Skin epidermis (tissue), 12 donors: ENCODE measurements around the gene DOCK4.
A peak's percentile ranks its signal among the peaks of the same experiment; 100 is the strongest.

Experiments
- H3K27ac ChIP-seq, 21 experiments: fragments of 200-600 bp; sonication (generic) in 11 of 21; one replicate each; pipeline ENCODE4 v1.5.0; 2020; ENCODE audit warnings: mild to moderate bottlenecking in 3 of 21, inconsistent platforms in 2 of 21, moderate library complexity in 2 of 21
- H3K4me3 ChIP-seq, 7 experiments: fragments of 200-600 bp; sonication (generic) in 2 of 7; one replicate each; pipeline ENCODE4 v1.5.0; 2020; ENCODE audit warnings: inconsistent platforms in 2 of 7, mild to moderate bottlenecking in 2 of 7, moderate library complexity in 1 of 7

The DOCK4 gene

DNA sequence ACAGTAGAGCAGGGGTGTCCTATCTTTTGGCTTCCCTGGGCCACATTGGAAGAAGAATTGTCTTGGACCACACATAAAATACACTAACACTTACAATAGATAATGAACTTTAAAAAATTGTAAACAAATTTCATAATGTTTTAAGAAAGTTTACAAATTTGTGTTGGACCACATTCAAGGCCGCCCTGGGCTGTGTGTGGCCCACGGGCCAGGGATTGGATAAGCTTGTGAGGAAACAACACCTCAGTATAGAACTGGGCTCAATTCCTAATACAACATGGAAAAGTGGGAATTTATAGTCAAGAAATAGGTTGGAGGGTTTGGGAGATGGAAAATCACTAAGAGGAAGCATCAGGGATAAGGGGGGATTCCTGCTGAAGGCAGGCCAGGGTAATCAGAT lies 18.0 kb upstream of the DOCK4 start:
- no peak overlapping the region for H3K27ac ChIP-seq
- H3K4me3 ChIP-seq, result no peak overlapping the region

DNA sequence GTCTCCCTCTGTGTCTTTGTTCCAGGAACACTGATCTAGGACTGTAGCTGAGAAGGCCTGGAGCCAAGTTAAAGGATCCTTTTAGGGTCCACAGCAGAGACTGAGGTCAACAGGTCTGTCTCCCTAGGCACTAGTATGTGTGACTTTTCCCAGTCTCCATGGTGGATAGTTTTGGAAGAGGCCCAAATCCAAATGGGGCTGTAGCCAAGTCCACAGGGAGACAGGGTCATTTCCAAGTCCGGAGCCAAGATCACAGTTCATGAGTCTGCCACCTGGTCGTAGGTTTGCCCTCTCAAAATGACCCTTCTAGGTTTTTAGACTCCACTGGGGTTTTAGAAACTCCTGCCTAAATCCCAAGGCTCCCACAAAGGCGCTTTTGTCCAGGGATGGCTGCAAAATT lies 17.1 kb upstream of the DOCK4 start:
- Histone ChIP-seq H3K27ac (no peak overlapping the region), H3K4me3 (no peak overlapping the region)

DNA sequence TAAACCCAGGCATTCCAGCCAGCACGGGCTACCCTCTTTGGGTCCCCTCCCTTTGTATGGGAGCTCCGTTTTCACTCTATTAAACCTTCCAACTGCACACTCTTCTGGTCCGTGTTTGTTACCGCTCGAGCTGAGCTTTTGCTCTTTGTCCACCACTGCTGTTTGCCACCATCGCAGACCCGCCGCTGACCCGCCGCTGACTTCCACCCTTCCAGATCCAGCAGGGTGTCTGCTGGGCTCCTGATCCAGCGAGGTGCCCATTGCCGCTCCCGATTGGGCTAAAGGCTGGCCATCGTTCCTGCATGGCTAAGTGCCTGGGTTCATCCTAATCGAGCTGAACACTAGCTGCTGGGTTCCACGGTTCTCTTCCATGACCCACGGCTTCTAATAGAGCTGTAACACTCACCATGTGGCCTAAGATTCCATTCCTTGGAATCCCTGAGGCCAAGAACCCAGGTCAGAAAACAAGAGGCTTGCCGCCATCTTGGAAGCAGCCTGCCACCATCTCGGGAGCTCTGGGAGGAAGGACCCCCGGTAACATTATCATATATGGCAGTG lies 14.8 kb upstream of the DOCK4 start:
- Histone ChIP-seq H3K4me3 (no peak overlapping the region), H3K27ac (no peak overlapping the region)

DNA sequence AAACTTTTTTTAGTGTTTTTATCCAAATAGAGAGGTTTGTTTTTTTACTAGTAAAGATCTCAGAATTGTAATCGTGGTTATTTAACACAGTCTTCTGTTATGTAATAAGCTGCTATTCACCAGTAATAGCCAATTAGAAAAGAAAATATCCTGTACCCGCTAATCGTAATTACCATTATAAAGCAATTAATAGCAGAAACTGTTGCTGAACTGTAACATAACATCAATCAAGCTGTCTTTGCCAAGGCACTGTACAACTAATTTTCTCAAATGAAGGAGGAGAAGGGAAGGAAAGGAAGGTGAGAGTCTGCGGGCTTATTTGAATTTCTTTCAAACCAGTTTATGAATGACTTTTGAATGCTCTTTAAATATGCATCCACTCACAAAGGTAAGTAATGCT lies 9.6 kb upstream of the DOCK4 start:
- no peak overlapping the region for H3K27ac ChIP-seq

DNA sequence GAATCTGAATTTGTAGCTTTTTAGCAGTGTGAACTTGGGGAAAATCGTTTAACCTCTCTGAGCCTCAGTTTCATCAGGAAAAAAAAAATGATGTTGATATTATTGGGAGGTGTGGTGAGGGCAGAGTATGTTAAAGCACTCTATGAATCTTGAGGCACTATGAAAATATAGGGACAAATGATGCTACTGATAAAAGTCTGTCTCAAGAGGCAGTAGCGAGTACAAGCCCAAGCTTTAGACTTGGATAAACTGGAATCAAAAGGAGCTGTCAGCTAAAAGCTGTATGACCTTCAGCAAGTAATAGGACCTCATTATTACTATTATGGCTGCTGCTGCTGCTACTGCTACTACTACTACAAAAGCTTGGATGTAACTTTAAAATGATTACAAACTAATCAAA lies 8.7 kb upstream of the DOCK4 start:
- Histone ChIP-seq H3K4me3 (no peak overlapping the region), H3K27ac (no peak overlapping the region)

More for the DNA sequence above, 9.6 kb upstream of the DOCK4 start:
- H3K4me3 ChIP-seq, result no peak overlapping the region

DNA sequence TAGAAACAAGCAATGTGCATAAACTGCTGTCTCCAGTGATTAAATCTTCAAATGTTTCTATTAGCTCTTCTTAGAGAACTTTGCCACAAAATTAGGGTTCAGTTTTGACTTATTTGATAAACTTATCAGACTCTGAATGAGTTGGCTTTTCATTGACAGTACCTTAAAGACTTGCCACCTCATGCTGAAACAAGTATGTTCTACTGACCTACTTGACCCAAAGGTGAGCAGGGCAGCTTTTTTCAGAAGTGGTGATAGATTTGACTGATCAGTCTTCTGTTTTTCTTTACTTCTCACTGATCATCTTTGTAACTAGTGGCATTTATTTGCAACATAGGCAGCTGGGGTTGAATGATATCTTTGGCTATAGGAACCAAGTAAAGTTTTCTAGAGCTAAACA lies 8.1 kb upstream of the DOCK4 start:
- H3K27ac ChIP-seq, result no peak overlapping the region
- H3K4me3 ChIP-seq, result no peak overlapping the region

DNA sequence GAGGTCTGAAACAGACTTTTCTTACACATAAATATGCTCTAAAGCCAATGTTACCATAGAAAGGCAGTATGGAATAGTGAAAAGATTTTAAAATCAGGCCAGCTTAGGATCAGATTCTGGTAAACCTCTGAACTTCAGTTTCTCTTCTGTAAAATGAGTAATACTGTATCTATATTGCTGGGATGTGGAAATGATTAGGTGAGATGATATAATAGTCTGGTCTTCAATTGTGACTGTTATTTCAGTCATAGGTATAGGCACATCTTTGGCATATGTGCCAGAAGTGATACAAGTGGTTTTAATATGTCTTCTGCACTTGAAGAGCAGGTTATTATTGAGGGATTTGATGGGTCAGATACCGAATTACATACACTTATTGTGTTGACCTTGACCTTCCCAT lies 7.5 kb upstream of the DOCK4 start:
- Histone ChIP-seq H3K27ac (no peak overlapping the region), H3K4me3 (no peak overlapping the region)

DNA sequence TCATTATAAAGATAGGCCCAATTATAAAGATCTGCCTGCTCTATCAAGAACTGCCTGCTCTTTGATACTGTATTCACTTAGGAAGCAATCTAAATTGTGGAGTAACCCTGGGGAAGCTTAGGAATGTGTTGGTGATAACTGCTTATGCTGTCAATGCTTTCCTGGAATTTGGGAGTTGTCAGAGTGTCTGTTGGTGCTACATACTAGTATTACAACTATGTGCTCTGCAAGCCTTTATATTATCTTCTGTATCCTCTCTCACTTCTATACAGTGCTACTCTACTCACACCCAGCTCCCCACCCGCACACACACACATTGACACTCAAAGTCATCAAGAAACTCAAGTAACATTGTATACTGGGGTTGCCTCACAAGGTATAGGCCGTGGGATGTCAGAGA lies 6.4 kb upstream of the DOCK4 start:
- no peak overlapping the region for H3K4me3 ChIP-seq

DNA sequence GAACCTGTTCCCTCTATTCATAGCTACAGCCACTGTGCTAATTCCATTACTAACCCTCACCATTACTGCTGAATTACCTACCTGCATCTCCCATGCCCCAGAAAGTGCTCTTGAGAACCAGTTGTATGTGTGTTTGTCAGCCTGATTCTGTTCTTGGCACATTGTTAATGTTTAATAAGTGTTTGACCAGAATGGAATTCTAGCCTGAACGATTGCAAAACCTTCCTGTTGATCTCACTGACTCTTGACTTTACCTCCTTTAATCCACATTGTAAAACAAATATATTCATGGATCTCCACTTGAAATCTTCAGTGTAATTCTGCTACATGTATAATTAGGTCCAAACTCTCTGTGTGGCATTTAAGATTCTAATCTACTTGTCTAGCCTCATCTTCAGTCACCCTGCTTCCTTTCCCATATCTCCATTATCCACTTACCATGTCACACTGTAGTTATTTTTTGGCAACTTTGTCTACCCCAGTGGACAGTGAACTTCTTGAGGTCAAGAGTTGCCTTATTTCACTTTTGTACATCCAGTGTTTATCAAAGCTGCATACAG lies 5.2 kb upstream of the DOCK4 start:
- no peak overlapping the region for H3K27ac ChIP-seq

More for the DNA sequence above, 6.4 kb upstream of the DOCK4 start:
- H3K27ac ChIP-seq, result no peak overlapping the region

DNA sequence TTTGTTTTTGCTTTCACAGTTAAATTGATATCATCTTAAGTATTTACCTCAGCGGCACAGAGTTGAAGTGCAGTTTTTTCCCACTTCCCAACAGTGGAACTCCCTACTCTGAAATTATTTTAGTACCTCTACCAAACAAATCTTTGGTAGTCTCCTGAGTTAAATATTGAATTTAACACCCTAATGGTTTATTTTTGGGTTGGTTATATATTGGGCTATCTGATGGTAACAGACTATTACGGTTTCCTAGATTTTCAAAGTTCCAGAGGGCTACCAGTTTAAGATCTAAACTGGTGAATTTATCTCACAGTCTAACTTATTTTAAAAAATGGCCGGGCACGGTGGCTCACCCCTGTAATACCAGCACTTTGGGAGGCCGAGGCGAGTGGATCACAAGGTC lies 1.6 kb upstream of the DOCK4 start:
- no peak overlapping the region for H3K27ac ChIP-seq
- peak overlapping the region in 1 of 7 experiments; percentile 95 for H3K4me3 ChIP-seq

More for the DNA sequence above, 5.2 kb upstream of the DOCK4 start:
- no peak overlapping the region for H3K4me3 ChIP-seq

DNA sequence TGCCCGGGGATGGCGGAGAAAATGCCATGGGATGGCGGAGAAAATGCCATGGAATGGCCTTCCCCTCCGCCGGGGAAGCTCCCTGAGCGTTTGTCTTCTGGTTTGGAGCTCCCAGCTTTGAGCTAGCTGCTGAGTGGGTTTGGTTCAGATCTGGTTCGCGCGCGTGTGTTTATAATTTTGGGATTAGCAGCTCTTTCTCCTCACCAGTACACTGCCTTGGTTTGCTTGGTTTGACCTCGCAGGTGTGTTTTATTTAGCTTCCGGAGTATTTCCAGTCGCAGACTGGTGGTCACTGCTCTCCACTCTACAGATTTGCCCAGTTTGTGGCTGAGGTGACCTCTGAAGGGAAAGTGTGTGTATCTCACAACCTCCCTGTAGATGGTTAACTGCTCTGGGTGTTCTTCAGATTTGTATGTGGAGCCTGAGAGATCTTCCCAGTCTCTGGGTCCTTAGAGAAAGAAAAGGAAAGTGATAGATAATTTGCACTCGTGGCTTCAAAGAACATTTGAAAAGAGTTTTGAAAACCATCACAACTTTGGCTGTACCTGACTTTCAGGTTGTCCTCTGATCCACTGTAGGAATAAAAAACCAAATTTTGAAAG lies 893 bp upstream of the DOCK4 start:
- H3K4me3 ChIP-seq, result peak overlapping the region; percentile 69 to 98 (median 85)

DNA sequence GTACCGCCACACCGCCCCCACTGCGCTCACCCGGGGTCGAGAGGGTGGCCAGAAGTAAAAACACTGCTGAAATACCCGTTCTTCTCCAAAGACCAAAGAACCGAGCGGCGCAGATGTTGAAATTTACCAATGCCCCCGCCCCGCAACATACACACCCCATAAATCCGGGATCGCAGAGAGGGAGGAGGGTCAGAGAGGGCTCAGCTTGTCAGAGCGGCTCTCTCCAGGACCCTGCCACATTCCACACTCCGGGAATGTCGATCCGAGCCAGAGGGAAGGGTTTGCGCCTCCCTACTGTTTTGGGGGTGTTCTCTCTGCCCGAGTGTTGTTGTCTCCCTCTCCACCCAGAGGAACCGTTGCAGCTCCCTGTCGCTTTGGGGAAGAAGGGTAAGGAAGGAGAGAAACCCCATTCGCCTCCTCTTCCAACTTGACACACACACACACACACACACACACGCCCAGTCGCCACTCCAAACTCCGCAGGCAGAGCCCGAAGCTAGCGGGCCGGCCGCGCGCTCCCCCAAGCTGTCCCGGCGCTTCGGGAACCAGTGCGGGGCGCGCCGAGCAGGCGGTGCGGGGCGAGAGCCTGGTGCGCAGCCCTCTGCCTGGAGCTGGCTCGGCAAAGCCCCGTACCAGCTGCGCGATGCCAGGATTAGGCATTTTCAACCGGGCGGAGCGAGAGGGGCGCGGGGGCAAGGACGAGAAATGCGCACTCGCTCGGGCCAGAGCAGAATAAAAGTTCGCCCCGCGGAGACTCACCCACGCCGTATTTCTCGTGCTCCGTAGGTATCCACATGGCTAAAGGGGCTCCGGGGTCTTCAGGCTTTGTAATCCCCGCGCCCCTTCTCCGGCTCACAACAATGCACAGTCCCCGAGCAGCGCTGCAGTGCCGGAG lies 609 bp downstream of the DOCK4 start:
- Histone ChIP-seq H3K27ac (peak overlapping the region; percentile 15 to 90 (median 78)), H3K4me3 (peak overlapping the region; percentile 69 to 98 (median 85))

More for the DNA sequence above, 893 bp upstream of the DOCK4 start:
- peak overlapping the region; percentile 8 to 88 (median 75) for H3K27ac ChIP-seq

DNA sequence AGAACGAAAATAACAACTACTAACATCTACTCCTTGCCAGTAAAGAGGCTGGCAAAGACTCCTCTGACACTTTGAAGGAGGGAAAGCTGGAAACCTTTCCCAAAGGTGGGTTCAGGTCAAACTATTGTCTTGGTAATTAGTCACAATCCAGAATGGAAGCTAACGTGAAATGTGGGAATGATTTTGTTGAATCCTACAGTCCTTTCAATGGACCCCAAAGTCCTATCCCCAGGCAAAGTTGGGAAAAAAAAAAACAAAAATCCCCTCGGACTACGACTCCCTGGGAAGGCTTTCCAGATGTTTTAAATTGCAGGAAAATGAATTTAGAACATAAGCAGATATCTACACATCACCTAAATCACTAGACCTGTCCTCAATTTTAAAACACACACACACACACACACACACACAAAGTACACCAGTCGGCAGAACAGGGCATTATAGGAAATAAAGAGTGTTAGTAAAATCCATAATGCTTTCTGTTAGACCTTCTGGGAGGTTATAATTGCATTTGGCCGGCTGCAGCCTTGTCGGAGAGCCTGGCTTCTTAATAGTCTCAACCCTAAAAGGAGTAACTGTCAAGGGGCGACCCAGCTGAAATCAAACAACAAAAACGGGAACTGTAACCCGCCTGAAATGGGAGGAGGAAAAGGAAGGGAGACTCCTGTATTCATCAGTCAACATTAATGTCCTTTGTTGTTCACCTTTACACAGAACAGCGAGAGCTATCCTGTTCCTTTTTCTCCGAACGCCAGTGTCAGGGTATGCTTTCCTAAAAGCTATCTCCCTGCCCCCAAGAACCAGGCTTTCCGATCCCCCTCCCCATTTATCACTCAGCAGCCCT lies 1.5 kb downstream of the DOCK4 start:
- Histone ChIP-seq H3K4me3 (peak overlapping the region; percentile 69 to 98 (median 85)), H3K27ac (peak overlapping the region; percentile 15 to 90 (median 78))

DNA sequence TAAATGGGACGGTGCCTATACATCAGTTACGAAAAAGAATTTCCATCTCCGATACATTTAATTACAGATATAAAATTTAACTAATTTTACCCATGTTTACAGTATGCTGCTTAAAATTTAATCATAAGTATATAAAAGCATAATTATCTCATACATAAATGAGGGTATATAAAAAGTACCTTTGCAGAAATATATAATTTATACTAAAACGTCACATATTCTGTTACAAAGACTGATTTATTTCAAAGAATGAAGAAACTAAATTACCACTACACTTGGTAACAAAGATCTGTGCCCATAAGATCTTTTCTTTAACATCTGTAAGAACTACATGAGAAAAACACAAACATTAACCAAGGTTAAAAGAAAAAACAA lies 2.8 kb downstream of the DOCK4 start:
- Histone ChIP-seq H3K27ac (peak overlapping the region in 2 of 21 experiments; percentile 77 to 90), H3K4me3 (no peak overlapping the region)

DNA sequence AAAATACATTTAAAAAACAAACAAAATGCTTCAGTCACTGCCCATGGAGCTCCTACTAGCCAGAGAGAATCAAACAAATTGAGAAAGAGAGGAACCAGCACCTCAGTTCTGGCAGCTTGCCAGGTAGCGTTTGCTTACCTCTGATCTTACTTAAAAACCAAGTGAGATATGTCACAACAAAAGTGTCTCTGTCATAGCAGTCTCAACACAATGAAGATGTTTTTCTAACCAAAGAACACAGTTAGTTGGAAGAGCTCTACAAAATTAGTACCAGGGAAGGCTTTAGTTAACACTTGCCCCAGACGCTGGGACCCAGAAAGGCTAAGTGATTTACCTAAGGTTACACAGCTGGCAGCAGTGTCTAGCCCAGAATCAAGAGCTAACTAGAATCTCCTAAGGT lies 3.4 kb downstream of the DOCK4 start:
- H3K4me3 ChIP-seq, result no peak overlapping the region
- H3K27ac ChIP-seq, result no peak overlapping the region

DNA sequence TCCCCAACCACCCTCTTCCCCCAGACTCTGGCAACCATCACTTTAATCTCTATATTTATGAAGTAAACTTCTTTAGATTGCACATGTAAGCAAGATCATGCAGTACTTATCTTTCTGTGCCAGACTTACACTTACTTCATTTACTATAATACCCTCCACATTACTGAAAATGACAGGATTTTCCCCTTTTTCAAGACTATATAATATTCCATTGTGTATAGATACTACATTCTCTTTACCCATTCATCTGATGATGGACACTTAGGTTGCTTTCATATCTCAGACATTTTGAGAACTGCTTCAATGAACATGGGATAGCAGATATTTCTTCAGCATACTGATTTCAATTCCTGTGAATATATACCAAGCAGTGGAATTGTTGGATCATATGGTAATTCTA lies 4.4 kb downstream of the DOCK4 start:
- Histone ChIP-seq H3K4me3 (no peak overlapping the region), H3K27ac (no peak overlapping the region)

DNA sequence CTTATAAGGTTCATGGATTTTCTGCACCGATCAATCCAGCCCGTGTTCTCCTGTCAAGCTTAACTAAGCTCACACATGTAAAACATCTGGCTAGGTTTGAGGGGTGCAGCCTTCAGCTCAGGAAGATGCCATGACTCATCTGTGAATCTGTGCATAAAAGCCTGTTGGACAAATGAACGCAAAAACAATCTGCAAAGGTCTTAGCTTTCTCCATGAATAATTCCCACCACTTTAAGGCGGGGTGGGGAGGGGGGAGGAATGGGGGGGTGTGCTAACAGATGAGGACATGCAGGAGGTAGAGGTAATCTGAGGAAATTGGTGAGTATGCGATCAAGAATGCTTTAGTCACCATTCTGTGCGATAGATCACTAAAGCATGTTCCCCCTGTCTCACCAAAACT lies 4.8 kb downstream of the DOCK4 start:
- no peak overlapping the region for H3K4me3 ChIP-seq
- no peak overlapping the region for H3K27ac ChIP-seq

DNA sequence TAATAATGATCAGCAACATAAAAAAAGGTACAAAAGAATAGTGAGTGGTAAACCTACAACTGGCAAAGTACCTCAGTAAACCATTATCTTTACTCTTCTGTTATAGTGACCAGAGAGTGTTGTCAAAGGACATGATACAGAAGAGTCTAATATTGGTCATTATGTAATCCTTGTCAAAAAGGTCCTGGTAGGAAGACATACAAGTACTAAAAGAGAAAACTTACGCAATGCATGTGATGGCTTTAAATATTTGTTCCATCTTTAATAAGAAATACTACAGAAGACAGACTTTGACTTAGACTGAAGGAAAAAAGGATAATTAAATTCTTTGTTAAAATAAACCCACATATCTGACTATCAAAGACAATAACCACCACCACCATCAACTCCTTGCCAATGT lies 6.5 kb downstream of the DOCK4 start:
- Histone ChIP-seq H3K27ac (no peak overlapping the region), H3K4me3 (no peak overlapping the region)

DNA sequence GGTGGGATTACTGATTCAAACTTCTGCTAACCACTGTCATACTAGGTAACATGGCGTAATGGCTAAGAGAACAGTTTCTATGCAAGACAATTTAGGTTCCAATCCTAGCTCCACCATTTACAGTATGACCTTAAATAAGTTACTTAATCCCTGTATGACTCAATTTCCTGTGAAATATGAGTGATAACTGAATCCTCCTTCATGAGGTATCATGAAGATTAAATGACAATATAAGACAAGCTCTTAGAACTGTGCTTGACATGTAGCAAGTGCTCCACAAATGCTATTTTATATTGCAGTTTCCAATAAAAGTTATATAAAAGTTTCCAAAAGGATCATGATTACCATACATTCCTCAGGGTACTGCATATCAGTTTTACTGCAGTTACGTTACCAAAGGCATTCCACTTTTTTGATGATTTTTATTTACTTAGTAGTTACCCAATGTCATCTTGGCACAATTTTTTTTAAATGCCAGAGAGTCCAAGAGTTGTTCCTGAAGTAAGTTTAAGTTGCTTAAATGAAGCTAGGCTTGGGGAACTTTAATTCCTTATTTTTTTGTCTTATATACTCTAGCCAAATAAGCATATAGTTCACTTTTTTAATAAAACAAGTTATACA lies 7.1 kb downstream of the DOCK4 start:
- no peak overlapping the region for H3K27ac ChIP-seq
- H3K4me3 ChIP-seq, result no peak overlapping the region
